HepG2 (cell line): ENCODE data around the gene DPF1. TPM values are rescaled to one million over a fixed set of nuclear protein-coding genes. Genes with fewer than 3 reads are reported as not detected.
"Not testable (repeated sequence)": the region's sequence is repeated elsewhere in the genome, so short reads cannot be mapped to it uniquely, and the experiment has no call there.

Experiments used
- ATAC-seq: fragments of 200-7000 bp; cut with Tn5 transposase; 3 replicates; pipeline ENCODE4 v1.9.1; 2020; ENCODE audit warnings: mild to moderate bottlenecking, moderate library complexity
- BruUV-seq: library from RNA; stranded (reverse); fragments of 400-500 nt; replicated peaks from 2 replicates; lab custom pipeline; 2021; lab: Mats Ljungman, UMichigan
- CTCF ChIA-PET: fragments of 300-600 bp; formaldehyde crosslinking; extraction: SDS; loops from one replicate; lab custom pipeline; 2021; ENCODE audit warnings: low total read pairs, inconsistent platforms, low intra/inter-chr PET ratio; lab: Yijun Ruan, JAX
- POLR2A ChIA-PET: fragments of 350-600 bp; sonication (Branson Sonifier 250); formaldehyde crosslinking; loops from one replicate; lab custom pipeline; 2020; ENCODE audit warnings: antibody characterized with exemption, inconsistent platforms; lab: Yijun Ruan, JAX
- DNase-seq: peaks from one replicate; pipeline ENCODE4 v3.0.0-alpha.2; 2015; ENCODE audit warnings: low spot score
- FAIRE-seq: peaks from 3 replicates; lab custom pipeline; 2011; peaks lifted over from hg19 to GRCh38; lab: Jason Lieb, UNC
- H2AFZ ChIP-seq: one replicate; pipeline ENCODE4 v1.6.1; 2011; ENCODE audit warnings: low read length, inconsistent platforms
- H3K27ac ChIP-seq: fragments of 300-600 bp; 3 replicates; pipeline ENCODE4 v1.8.0; 2011; ENCODE audit warnings: mixed run types, mild to moderate bottlenecking, mixed read lengths, low read length, inconsistent platforms; ENCODE audit not compliant: insufficient read depth; ENCODE audit errors: extremely low read length
- H3K27me3 ChIP-seq, 2 experiments: fragments of 200-600 bp in 1 of 2; 2 replicates in 1 of 2; 3 replicates in 1 of 2; pipeline versions ENCODE4 v1.6.0 to v1.8.0; 2011; ENCODE audit warnings: low read length in 2 of 2, mild to moderate bottlenecking in 2 of 2, moderate library complexity in 2 of 2, inconsistent platforms in 1 of 2; ENCODE audit not compliant: insufficient read depth in 2 of 2, control insufficient read depth in 1 of 2
- H3K36me3 ChIP-seq, 2 experiments: fragments of 200-600 bp in 1 of 2; replicated peaks in 1 of 2; 2 replicates in 1 of 2; 3 replicates in 1 of 2; pipeline versions ENCODE4 v1.5.1 to v1.8.0; 2011; ENCODE audit warnings: low read length in 2 of 2, inconsistent platforms in 1 of 2; ENCODE audit not compliant: insufficient read depth in 2 of 2, control insufficient read depth in 1 of 2
- H3K4me1 ChIP-seq: 2 replicates; pipeline ENCODE4 v1.5.1; 2012; ENCODE audit warnings: low read length, inconsistent platforms; ENCODE audit not compliant: insufficient read depth
- H3K4me2 ChIP-seq: 2 replicates; pipeline ENCODE4 v1.6.0; 2011; ENCODE audit warnings: low read depth, low read length, inconsistent platforms
- H3K4me3 ChIP-seq, 3 experiments: fragments of 200-600 bp in 1 of 3; sonication (generic), shearing (Covaris generic) in 1 of 3; replicated peaks in 1 of 3; 2 replicates each; pipeline ENCODE4 v1.5.1; 2011 to 2016; ENCODE audit warnings: low read length in 3 of 3, inconsistent platforms in 2 of 3, low read depth in 2 of 3, mild to moderate bottlenecking in 2 of 3, control low read depth in 1 of 3, mixed read lengths in 1 of 3; ENCODE audit not compliant: insufficient read depth in 1 of 3
- H3K79me2 ChIP-seq: one replicate; pipeline ENCODE4 v1.6.1; 2011; ENCODE audit warnings: low read length, inconsistent platforms; ENCODE audit not compliant: insufficient read depth
- H3K9ac ChIP-seq: 2 replicates; pipeline ENCODE4 v1.6.0; 2011; ENCODE audit warnings: mild to moderate bottlenecking, low read depth, low read length, inconsistent platforms; ENCODE audit not compliant: insufficient read depth
- H3K9me3 ChIP-seq: 2 replicates; pipeline ENCODE4 v1.5.1; 2012; ENCODE audit warnings: mild to moderate bottlenecking, low read length
- H4K20me1 ChIP-seq: 2 replicates; pipeline ENCODE4 v1.6.0; 2011; ENCODE audit warnings: inconsistent platforms, mild to moderate bottlenecking, low read length, moderate library complexity; ENCODE audit not compliant: insufficient read depth
- CENPBD1 ChIP-seq: sonication (generic); formaldehyde crosslinking; IDR thresholded peaks from 2 replicates; pipeline ENCODE4 v1.8.0; 2022; ENCODE audit warnings: missing genetic modification reagents, low read depth, mild to moderate bottlenecking, borderline replicate concordance
- POGK ChIP-seq: sonication (generic); formaldehyde crosslinking; conservative IDR thresholded peaks from 2 replicates; pipeline ENCODE4 v1.8.0; 2022; ENCODE audit warnings: mild to moderate bottlenecking, moderate library complexity, missing genetic modification reagents
- ZFP90 ChIP-seq: sonication (generic); formaldehyde crosslinking; IDR thresholded peaks from 2 replicates; pipeline ENCODE4 v1.8.0; 2022; ENCODE audit warnings: missing genetic modification reagents, mild to moderate bottlenecking, inconsistent platforms, borderline replicate concordance
- WGBS: methylation state at CpG from one replicate; pipeline ENCODE4 v1.1.6; 2017; ENCODE audit warnings: low lambda C conversion rate; 5-methylcytosine and 5-hydroxymethylcytosine counted together
- in situ Hi-C: cut with HindIII; loops from 2 replicates; pipeline ENCODE4 v1.10.0; 2017; ENCODE audit warnings: low pct_unique_long_range_greater_than_20kb; ENCODE audit not compliant: extremely low pct_ligation_motif_present
- intact Hi-C: fragments of 100-400 bp; cut with micrococcal nuclease; formaldehyde crosslinking; loops from one replicate; pipeline ENCODE4 v1.10.0; 2022; ENCODE audit not compliant: unreplicated experiment
- polyA plus RNA-seq, 8 experiments: library from polyadenylated mRNA; depleted of rRNA in 3 of 8; stranded (reverse) in 7 of 8; unstranded in 1 of 8; fragments of >200 nt; fragmentation: Illumina TruSeq in 4 of 8; extraction: Trizol in 4 of 8; gene quantifications; 2 replicates each; pipeline versions ENCODE4 v1.2.1 to v1.2.3, GENCODE V29; 2011 to 2016; ENCODE audit warnings: low read depth in 4 of 8, missing spikeins in 1 of 8, mixed read lengths in 1 of 8; ENCODE audit not compliant: insufficient read depth in 1 of 8
- total RNA-seq, 5 experiments: library from RNA; depleted of rRNA; stranded (reverse); fragments of >200 nt; fragmentation: Illumina TruSeq; extraction: Trizol; gene quantifications; 2 replicates each; pipeline ENCODE4 v1.2.3, GENCODE V29; 2016; ENCODE audit warnings: low read depth in 1 of 5

DPF1 gene
- total and polyA plus RNA-seq, 2 of the 13 experiments (the other 11 are each of a cell fraction or from before 2014, with no cell fraction given): 1.0 to 3.2 TPM

- TF ChIP-seq POGK (CRISPR knock-in tag): no peak
- TF ChIP-seq ZFP90 (CRISPR knock-in tag): no peak
- TF ChIP-seq CENPBD1 (CRISPR knock-in tag): no peak
Observed at GRCh38 chr19:38231918-38232317, 7.9 kb upstream of the DPF1 start (continued).

GRCh38 chr19:38230506-38231133 lies 6.6 kb upstream of the DPF1 start:
- CTCF ChIA-PET: interaction anchor here (0.6 kb wide), 1 partner anchor 172 kb away, joined by 4 read pairs; no protein-coding TSS in a partner anchor
- not testable (repeated sequence) for FAIRE-seq

More at GRCh38 chr19:38230506-38231133, 6.6 kb upstream of the DPF1 start:
- in situ Hi-C loops, H3K9me3 ChIP-seq, intact Hi-C loops, H3K4me1 ChIP-seq, ATAC-seq, H3K27ac ChIP-seq, H2AFZ ChIP-seq, H3K4me3 ChIP-seq, H3K9ac ChIP-seq, H3K4me2 ChIP-seq, H4K20me1 ChIP-seq, H3K36me3 ChIP-seq, BruUV-seq, DNase-seq, H3K79me2 ChIP-seq: not testable (repeated sequence)
- H3K27me3 ChIP-seq: peaks cover 7 to 22% of the 10 kb centered on the region in 2 experiments; a peak in 4 of 5 replicates
- POLR2A ChIA-PET: interaction anchor here (0.6 kb wide), 1 partner anchor 172 kb away, joined by 3 read pairs; the partner anchor contains the start of gene FAM98C
- 72% methylated on average over 3 of the region's 3 CpGs for WGBS
